Stimulated activated naive CD8-positive, alpha-beta T cell treated with anti-CD3 and anti-CD28 coated beads, Interleukin-15, Interleukin-2, amounts not matched to agents 100 ng/mL and 50 ng/mL, for 24 hours (primary cell): ENCODE measurements around the gene ADSS1.
"Not testable (repeated sequence)": the region's sequence is repeated elsewhere in the genome, so short reads cannot be mapped to it uniquely, and the experiment has no call there.

Experiments
- H3K27ac Mint-ChIP-seq: one replicate; pipeline ENCODE4 v1.8.0; 2021; ENCODE audit warnings: mild to moderate bottlenecking, mixed read lengths
- H3K27me3 Mint-ChIP-seq: one replicate; pipeline ENCODE4 v1.8.0; 2021; ENCODE audit warnings: mixed read lengths
- H3K36me3 Mint-ChIP-seq: one replicate; pipeline ENCODE4 v1.8.0; 2021; ENCODE audit warnings: low read depth, mixed read lengths
- H3K4me1 Mint-ChIP-seq: one replicate; pipeline ENCODE4 v1.8.0; 2021; ENCODE audit warnings: low read depth, mixed read lengths
- H3K4me3 Mint-ChIP-seq: one replicate; pipeline ENCODE4 v1.8.0; 2021; ENCODE audit warnings: mild to moderate bottlenecking, mixed read lengths
- H3K9me3 Mint-ChIP-seq: one replicate; pipeline ENCODE4 v1.8.0; 2021; ENCODE audit warnings: mixed read lengths

The ADSS1 gene

DNA sequence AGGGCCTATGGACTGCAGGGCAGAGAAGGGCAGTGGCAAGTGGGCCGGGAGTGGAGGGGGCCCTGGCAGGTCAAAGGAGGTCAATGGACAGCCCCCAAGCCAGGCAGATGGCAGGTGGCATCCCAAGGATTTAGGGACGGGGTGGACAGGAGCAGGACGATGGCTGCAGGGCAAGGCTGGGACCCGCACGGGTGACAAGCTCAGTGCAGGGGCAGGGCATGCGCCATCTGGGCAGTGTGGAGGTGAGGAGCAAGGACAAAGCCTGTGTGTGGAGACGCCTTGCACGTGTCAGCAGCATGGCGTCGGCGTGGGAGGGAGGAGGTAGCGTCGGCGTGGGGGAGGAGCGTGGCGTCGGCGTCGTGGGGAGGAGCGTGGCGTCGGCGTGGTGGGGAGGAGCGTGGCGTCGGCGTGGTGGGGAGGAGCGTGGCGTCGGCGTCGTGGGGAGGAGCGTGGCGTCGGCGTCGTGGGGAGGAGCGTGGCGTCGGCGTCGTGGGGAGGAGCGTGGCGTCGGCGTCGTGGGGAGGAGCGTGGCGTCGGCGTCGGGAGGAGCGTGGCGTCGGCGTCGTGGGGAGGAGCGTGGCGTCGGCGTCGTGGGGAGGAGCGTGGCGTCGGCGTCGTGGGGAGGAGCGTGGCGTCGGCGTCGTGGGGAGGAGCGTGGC is 5.3 kb downstream of the ADSS1 start:
- H3K27me3 Mint-ChIP-seq, H3K9me3 Mint-ChIP-seq, H3K4me3 Mint-ChIP-seq, H3K36me3 Mint-ChIP-seq, H3K4me1 Mint-ChIP-seq, H3K27ac Mint-ChIP-seq: not testable (repeated sequence)

DNA sequence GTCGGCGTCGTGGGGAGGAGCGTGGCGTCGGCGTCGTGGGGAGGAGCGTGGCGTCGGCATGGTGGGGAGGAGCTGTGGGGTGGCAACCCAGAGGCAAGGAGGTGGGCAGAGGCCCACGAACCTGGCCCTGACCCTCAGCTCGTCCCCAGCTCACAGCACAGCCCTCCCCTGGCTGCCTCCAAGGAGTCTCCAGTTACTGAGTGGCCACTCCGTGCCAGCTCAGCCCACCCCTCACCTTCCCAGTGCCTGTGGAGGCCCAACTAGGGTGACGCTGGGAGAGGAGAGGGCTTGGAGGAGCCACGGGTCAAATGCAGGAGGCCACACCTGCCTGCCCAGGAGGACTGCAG is 5.8 kb downstream of the ADSS1 start:
- no peaks in the 10 kb centered on the region for H3K27me3 Mint-ChIP-seq
- H3K36me3 Mint-ChIP-seq = no peaks in the 10 kb centered on the region
- H3K4me1 Mint-ChIP-seq = no peaks in the 10 kb centered on the region
- no peaks in the 10 kb centered on the region for H3K9me3 Mint-ChIP-seq
- H3K4me3 Mint-ChIP-seq = no peak overlapping the region
- no peak overlapping the region for H3K27ac Mint-ChIP-seq

DNA sequence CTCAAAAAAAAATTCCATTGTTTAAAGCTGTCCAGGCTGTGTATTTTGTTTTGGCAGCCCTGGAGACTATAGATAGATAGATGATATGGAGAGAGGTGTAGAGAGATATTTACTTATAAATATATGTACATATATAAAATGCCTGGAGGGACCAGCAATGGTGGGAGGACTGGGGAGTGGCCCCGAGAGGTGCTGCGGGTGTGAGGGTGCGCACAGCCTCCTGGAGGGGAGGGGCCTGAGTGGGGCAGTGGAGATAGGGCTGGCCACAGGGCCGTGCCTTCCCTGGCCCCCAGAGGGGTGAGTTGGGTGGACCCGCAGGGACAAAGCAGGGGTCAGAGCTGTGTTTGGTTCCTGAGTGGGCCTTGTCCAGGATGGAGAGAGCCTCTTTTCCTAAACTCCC is 6.5 kb downstream of the ADSS1 start:
- no peak overlapping the region for H3K4me3 Mint-ChIP-seq
- H3K27ac Mint-ChIP-seq = no peak overlapping the region
- no peaks in the 10 kb centered on the region for H3K36me3 Mint-ChIP-seq
- no peaks in the 10 kb centered on the region for H3K9me3 Mint-ChIP-seq
- no peaks in the 10 kb centered on the region for H3K4me1 Mint-ChIP-seq
- H3K27me3 Mint-ChIP-seq = no peaks in the 10 kb centered on the region

DNA sequence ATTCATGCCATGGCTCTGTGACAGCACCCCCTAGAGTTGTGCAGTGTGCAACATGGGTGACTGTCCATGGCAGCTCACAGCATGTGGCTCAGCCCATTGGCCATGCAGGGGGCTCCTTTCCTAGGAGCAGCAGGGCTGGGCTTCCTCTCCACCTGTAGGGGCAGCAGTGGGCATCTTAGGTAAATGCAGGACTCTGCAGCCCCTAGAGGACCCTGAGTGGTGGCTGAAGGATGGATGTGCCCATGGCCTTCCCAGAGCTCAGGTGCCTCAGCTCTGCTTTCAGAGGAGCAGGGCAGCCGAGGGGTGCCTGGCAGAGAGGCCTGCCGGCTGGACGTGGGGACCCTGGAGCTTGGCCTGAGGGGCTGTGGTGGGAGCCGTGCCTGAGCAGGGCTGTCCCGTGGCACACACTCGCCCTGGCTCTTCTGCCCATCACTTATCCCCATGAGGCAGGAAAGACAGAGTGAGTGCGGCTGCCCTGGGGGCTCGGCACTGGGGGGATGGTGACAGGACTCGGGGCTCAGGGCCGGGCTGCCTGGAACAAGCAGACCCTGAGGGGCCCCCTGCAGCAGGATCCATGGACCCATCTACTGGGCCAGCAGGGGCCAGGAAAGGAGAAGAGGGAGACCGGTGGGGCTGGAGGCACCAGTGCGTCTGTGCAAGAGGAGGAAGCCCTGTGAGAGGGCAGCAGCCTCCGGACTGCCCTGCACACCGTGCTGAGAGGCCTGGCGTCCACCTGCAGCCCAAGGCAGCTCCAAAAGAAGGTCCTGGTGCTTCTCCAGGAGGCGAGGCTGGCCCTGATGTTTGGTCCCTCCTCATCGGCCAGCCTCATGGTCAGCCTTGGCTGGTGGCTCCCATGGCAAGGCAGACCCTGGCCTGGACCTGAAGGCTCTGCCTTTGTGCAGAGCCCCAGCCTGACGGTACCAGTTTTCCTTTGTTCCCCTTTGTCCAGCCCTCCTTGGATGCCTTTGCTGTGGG is 7.6 kb downstream of the ADSS1 start:
- no peaks in the 10 kb centered on the region for H3K36me3 Mint-ChIP-seq
- no peaks in the 10 kb centered on the region for H3K4me1 Mint-ChIP-seq
- H3K9me3 Mint-ChIP-seq = no peaks in the 10 kb centered on the region
- H3K27ac Mint-ChIP-seq = no peak overlapping the region
- H3K27me3 Mint-ChIP-seq = no peaks in the 10 kb centered on the region
- no peak overlapping the region for H3K4me3 Mint-ChIP-seq

DNA sequence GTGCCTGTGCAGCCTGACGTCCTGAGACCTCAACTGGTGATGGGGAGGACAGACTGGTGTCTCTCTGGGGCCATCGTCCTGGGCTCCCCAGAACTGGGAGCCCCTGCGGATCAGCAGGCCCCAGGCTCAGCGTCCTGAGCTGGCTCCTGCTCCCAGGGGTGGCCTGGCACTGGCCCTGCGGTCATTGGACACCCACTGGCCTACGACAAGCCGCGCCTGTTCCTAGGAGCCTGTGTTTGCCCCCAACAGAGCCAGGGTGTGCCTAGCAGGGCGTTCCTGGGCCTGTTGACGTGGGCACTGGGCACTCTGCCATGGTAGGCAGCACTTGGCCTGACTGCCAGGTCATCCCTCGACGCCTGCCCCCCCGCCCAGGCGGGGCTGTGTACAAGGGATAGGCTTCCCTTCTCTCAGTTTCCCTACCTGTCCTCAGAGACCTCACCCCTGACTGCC is 8.4 kb downstream of the ADSS1 start:
- Mint-ChIP-seq H3K9me3 (no peaks in the 10 kb centered on the region), H3K36me3 (no peaks in the 10 kb centered on the region), H3K27me3 (no peaks in the 10 kb centered on the region), H3K4me1 (no peaks in the 10 kb centered on the region), H3K27ac (no peak overlapping the region), H3K4me3 (no peak overlapping the region)

DNA sequence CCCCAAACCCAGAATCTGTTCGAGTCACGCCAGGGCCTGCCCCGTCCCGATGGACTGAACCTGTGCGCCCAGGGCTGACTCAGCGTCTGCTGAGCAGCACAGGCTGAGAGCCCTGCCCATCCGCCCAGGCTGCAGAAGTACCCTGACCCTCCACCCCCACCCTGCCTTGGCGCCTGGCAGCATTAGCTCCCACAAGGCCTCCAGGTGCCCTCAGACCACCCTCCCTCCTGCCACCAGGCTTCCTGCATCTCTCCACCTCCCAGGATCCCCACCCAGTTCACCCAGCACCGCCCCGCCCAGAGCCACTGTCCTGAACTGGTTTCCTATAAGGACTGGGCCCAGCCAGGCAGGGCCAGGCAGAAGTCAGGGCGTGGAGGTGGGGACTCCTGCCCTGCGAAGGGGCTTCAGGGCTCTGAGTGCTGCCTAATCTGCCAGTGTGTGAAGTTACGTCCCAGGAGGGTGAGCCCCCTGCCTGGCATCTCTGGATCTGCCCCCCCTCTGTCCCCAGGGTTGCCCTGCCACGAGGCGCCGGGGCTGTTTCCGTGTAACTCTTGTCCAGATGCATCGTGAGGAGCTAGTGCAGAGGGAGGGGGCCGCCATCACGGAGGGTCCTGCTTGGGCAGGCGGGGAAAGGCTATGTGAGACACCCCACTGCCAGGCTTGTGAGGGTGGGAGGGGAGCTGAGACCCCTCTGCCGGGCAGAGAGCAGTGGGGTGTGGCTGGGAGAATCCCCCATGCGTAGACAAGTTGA is 9.1 kb downstream of the ADSS1 start:
- Mint-ChIP-seq H3K27ac (no peak overlapping the region), H3K27me3 (no peaks in the 10 kb centered on the region), H3K4me3 (no peak overlapping the region), H3K4me1 (no peaks in the 10 kb centered on the region), H3K36me3 (no peaks in the 10 kb centered on the region), H3K9me3 (no peaks in the 10 kb centered on the region)

DNA sequence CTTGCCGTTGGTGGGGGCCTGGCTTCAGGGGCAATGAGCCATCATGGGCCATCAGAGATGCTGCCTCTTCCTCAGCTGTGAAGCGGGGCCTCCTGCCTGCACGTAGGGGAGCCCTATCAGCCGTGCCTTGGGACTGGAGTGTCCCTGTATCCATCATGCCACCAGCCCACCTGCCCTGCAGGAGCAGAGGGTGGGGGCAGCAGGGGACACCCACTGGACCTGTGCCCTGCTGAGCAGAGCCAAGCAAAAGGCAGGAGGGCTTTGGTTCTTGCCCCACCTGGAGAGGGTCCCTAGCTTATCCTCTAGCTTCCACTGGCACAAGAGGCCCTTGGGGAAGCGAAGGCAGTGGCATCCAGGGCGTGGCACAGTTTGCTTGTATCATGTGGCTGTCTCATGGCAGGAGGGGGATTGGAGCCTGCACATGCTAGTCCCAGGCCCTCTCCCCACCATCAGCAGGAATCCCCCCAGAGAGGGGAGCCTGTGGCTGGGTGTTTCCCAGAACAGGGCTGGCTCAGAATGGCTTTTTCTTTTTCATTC is 10.1 kb downstream of the ADSS1 start:
- H3K4me3 Mint-ChIP-seq = no peak overlapping the region
- no peaks in the 10 kb centered on the region for H3K4me1 Mint-ChIP-seq
- no peak overlapping the region for H3K27ac Mint-ChIP-seq
- no peaks in the 10 kb centered on the region for H3K9me3 Mint-ChIP-seq
- no peaks in the 10 kb centered on the region for H3K27me3 Mint-ChIP-seq
- H3K36me3 Mint-ChIP-seq = no peaks in the 10 kb centered on the region

DNA sequence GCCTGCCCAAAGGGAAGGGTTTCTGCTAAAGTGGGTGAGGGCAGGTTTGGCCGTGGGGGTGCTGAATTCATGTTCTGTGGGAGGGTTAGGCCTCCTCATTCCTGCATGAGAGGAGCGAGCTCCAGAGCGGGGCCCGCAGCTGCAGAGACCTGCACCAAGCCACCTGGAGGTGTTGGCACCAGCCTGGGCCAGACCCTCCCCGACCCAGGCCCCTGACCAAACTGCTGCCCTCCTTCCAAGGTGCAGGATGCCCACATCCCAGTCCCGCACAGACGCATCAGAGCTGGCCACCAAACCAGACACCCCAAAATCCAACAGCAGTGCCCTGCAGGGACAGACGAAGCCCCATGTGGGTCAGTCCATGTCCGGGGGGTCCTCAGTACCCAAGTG is 10.6 kb downstream of the ADSS1 start:
- Mint-ChIP-seq H3K4me1 (no peaks in the 10 kb centered on the region), H3K4me3 (no peak overlapping the region), H3K9me3 (no peaks in the 10 kb centered on the region), H3K27me3 (no peaks in the 10 kb centered on the region), H3K27ac (no peak overlapping the region), H3K36me3 (no peaks in the 10 kb centered on the region)

DNA sequence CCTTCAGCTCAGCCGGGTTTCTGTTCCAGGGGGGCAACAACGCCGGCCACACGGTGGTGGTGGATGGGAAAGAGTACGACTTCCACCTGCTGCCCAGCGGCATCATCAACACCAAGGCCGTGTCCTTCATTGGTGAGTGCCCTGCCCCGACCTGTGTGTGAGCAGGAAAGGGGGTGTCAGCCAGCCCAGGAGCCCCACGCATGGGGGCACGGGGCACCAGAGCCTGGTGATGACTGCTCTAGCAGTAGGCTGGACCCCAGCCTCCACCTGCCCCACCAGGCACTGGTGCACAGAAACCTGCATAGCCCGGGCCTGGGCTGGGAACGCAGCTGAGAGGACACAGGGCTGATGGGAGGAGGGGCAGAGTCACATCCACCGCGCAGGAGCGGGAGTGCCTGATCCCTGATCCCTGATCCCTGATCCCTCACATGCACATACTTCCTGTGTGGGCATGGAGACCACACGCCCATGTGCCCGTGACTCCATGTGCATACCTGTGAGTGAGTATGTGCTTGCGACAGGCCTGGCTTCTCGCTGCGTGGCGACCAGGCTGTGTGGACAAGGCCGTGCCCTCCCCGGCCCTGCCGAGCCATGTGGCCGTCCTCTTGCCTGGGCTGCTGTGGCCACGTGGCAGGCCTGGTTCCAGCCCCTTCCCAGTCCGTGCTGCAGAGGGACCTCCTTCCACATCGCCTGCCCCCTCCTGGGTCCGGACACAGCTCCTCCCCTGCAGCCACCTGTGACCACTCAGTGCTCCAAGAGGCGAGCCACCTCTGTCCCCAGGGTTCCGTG is 11.2 kb downstream of the ADSS1 start:
- no peaks in the 10 kb centered on the region for H3K36me3 Mint-ChIP-seq
- H3K9me3 Mint-ChIP-seq = no peaks in the 10 kb centered on the region
- H3K4me1 Mint-ChIP-seq = no peaks in the 10 kb centered on the region
- no peak overlapping the region for H3K4me3 Mint-ChIP-seq
- H3K27me3 Mint-ChIP-seq = no peaks in the 10 kb centered on the region
- H3K27ac Mint-ChIP-seq = no peak overlapping the region

DNA sequence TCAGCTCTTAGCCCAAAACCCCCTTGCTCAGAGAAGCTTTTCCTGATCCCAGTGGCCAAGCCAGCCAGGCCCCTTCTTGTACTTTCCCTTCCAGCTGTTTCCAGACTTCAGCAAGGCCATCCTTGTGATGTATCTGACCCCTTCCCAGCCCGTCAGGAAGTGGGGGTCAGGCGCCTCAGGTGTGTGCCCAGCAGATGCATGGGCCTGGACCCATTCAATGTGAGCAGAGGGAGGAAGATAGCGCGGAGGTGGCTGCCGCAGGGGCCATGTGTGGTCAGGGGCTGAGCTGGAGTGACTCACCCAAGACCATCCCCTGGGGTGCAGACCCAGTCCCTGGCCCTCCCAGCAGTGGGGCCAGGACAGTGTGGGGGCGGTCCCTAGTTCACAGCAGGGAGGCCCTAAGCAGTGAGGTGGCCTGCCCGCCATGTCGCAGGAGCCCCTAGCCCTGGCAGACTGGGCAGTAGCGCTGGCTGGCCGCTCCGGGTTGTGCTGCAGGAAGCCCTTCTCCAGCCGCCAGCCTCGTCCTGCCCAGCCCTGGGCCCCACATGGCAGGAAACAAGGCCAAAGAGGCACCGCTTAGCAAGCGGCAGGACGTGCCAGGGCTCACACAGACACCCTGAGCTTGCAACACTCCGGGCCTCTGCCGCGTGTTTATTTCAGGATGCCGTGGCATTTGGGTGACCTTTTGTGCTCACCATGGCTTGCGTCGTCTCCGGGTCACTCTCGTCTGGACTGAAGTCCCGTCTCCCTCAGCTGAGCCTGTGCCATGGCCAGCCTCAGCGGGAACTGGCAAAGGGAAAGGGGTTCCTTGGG is 12.0 kb downstream of the ADSS1 start:
- Mint-ChIP-seq H3K4me1 (no peaks in the 10 kb centered on the region), H3K9me3 (no peaks in the 10 kb centered on the region), H3K4me3 (no peak overlapping the region), H3K36me3 (no peaks in the 10 kb centered on the region), H3K27me3 (no peaks in the 10 kb centered on the region), H3K27ac (no peak overlapping the region)

DNA sequence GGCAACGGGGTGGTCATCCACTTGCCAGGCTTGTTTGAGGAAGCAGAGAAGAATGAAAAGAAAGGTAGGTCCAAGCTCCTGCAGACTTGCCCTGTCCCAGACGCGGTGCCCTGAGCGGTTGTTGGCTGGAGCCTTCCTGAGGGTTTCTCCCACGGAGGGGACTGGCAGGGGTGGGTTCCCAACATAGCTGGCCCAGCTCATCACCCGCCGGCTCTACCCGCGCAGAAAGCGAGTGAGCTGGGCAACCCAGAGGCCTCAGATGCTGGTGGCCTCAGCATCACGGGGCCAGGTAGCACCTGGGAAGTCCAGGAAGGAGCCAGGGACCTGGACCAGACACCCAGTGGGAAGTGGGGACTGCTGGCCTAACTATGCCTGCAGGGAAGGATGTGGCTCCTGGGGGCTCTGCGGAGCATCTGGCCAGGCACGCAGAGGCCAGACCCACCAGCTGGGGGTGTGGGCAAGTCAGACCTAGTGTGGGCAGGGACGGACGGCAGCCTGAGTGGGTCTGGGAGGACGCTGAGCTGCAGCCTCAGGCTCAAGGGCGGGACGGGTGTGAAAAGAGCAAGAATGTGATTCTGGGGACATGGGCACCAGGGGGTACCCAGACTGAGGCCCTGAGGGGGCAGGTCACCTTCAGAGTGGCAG is 14.5 kb downstream of the ADSS1 start:
- H3K4me3 Mint-ChIP-seq = no peak overlapping the region
- no peaks in the 10 kb centered on the region for H3K4me1 Mint-ChIP-seq
- no peaks in the 10 kb centered on the region for H3K27me3 Mint-ChIP-seq
- H3K9me3 Mint-ChIP-seq = no peaks in the 10 kb centered on the region
- H3K27ac Mint-ChIP-seq = no peak overlapping the region
- H3K36me3 Mint-ChIP-seq = no peaks in the 10 kb centered on the region

DNA sequence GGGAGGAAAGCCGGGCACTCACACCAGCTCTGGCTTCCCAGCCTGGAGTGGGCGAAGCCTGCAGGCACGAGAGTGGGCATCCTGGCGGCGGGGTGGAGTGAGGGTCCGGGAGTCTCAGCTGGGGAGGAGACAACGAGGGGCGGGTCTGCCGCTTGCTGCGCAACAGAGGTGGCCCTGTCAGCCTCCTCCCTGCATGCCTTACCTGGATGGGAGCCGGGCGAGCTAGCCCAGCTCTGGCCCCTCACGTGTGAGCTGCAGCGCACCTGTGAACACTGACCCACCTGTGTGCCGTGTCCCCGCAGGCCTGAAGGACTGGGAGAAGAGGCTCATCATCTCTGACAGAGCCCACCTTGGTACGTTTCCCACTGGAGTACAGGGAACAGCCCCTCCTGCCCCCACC is 15.0 kb downstream of the ADSS1 start:
- H3K27me3 Mint-ChIP-seq = no peaks in the 10 kb centered on the region
- H3K27ac Mint-ChIP-seq = no peak overlapping the region
- H3K9me3 Mint-ChIP-seq = no peaks in the 10 kb centered on the region
- H3K4me3 Mint-ChIP-seq = no peak overlapping the region
- no peaks in the 10 kb centered on the region for H3K36me3 Mint-ChIP-seq
- H3K4me1 Mint-ChIP-seq = no peaks in the 10 kb centered on the region
